Endothelial cell (in vitro differentiated cells): ENCODE results near the gene C5. TPM values are rescaled to one million over a fixed set of nuclear protein-coding genes. Genes with fewer than 3 reads are reported as not detected.

ENCODE experiments used
- DNase-seq: peaks from one replicate; pipeline ENCODE4 v3.0.0; 2021; ENCODE audit warnings: low spot score
- H3K27ac Mint-ChIP-seq: one replicate; pipeline ENCODE4 v1.8.0; 2021; ENCODE audit warnings: mixed read lengths, inconsistent platforms; ENCODE audit not compliant: unreplicated experiment
- H3K27me3 Mint-ChIP-seq: one replicate; pipeline ENCODE4 v1.8.0; 2021; ENCODE audit warnings: mild to moderate bottlenecking, moderate library complexity, mixed read lengths, inconsistent platforms; ENCODE audit not compliant: unreplicated experiment
- H3K36me3 Mint-ChIP-seq: one replicate; pipeline ENCODE4 v1.8.0; 2021; ENCODE audit warnings: mild to moderate bottlenecking, low read depth, mixed read lengths, inconsistent platforms; ENCODE audit not compliant: unreplicated experiment
- H3K4me1 Mint-ChIP-seq: one replicate; pipeline ENCODE4 v1.8.0; 2021; ENCODE audit warnings: mild to moderate bottlenecking, mixed read lengths, inconsistent platforms; ENCODE audit not compliant: unreplicated experiment
- H3K4me3 Mint-ChIP-seq: one replicate; pipeline ENCODE4 v1.8.0; 2021; ENCODE audit warnings: mild to moderate bottlenecking, mixed read lengths, inconsistent platforms; ENCODE audit not compliant: unreplicated experiment
- H3K9me3 Mint-ChIP-seq: one replicate; pipeline ENCODE4 v1.8.0; 2021; ENCODE audit warnings: mixed read lengths, inconsistent platforms; ENCODE audit not compliant: unreplicated experiment
- total RNA-seq: library from RNA; stranded (reverse); fragmentation: NEBNext Ultra II Directional; extraction: Animal tissue kit (Norgen Biotek cat#: 25700); gene quantifications from one replicate; pipeline ENCODE4 v1.2.1, GENCODE V29; 2021; ENCODE audit not compliant: unreplicated experiment
- TF ChIP-seq, protein P1 (sequence below): fragments of 200-600 bp; sonication (generic); IDR thresholded peaks from one replicate; pipeline ENCODE4 v1.5.0; 2021; ENCODE audit warnings: antibody characterized with exemption; ENCODE audit not compliant: unreplicated experiment

Gene C5
- total RNA-seq, 1 donor from 2014 or later: 0.41 TPM

DNA sequence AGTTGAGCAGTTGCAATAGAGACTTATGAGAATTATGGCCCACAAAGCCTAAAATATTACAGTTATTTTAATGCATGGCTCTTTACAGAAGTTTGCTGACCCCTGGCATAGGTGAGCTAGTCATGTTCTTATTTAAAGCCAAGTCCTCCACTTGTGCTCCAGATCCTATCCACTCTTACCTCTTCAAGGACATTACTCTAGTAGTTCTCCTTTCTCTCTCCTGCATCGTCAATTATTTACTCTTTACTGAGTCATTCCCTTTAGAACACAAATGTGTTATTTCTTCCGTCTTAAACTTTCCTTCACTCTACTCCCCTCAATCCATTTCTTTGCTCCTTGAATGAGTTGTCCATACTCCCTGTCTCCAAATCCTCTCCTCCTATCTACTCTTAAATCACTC, 102.9 kb downstream of the C5 start:
- no peaks in the 10 kb centered on the region for H3K36me3 Mint-ChIP-seq
- H3K27me3 Mint-ChIP-seq: no peaks in the 10 kb centered on the region
- H3K4me3 Mint-ChIP-seq: no peak overlapping the region
- no peak overlapping the region for H3K27ac Mint-ChIP-seq
- peaks cover 19% of the 10 kb centered on the region for H3K4me1 Mint-ChIP-seq
- DNase-seq: no peak
- TF ChIP-seq, protein P1, sequence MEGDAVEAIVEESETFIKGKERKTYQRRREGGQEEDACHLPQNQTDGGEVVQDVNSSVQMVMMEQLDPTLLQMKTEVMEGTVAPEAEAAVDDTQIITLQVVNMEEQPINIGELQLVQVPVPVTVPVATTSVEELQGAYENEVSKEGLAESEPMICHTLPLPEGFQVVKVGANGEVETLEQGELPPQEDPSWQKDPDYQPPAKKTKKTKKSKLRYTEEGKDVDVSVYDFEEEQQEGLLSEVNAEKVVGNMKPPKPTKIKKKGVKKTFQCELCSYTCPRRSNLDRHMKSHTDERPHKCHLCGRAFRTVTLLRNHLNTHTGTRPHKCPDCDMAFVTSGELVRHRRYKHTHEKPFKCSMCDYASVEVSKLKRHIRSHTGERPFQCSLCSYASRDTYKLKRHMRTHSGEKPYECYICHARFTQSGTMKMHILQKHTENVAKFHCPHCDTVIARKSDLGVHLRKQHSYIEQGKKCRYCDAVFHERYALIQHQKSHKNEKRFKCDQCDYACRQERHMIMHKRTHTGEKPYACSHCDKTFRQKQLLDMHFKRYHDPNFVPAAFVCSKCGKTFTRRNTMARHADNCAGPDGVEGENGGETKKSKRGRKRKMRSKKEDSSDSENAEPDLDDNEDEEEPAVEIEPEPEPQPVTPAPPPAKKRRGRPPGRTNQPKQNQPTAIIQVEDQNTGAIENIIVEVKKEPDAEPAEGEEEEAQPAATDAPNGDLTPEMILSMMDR: no peak
- no peaks in the 10 kb centered on the region for H3K9me3 Mint-ChIP-seq

DNA sequence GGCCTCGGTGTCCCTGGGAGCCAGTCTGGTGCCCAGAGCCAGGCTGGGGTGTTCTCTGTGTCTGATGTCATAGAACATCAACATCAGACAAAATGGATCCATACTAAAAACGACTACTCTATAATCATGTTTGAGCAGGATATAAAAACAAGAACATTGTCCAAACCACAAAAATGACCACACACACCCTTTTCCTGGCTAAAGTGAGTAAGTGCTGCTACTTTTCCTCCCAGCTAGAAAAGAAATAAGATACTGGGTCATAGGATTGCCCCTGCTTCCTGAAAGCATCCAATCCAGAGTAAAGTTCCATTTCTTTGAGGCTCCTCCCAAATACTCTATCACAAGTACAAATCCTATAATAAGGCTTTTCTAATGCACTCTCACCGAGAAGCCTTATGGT, 103.8 kb downstream of the C5 start:
- DNase-seq: no peak
- Mint-ChIP-seq H3K27ac (no peak overlapping the region), H3K27me3 (no peaks in the 10 kb centered on the region)

DNA sequence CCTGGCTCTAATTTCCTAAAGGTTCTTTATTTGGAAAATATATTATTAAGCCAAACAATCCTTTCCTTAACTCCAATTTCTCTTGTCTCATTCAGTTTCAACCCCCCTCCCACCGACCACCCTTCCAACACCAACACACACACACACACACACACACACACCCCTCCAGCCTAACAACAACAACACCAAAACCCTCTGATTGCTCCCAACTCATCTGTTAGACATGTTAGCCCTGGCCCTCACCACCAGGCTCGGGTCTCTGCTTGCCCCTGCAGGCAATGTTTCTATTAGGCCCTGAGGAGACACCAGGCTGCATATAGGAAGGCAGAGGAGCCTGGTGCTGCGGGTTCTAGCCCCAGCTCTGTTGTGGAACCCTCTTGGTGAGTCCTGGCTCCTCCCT, 105.1 kb downstream of the C5 start:
- no peak for DNase-seq
- no peak overlapping the region for H3K27ac Mint-ChIP-seq
- H3K36me3 Mint-ChIP-seq: no peaks in the 10 kb centered on the region
- TF ChIP-seq, protein P1: no peak
- peaks cover 9% of the 10 kb centered on the region for H3K4me1 Mint-ChIP-seq
- no peaks in the 10 kb centered on the region for H3K9me3 Mint-ChIP-seq
- no peaks in the 10 kb centered on the region for H3K27me3 Mint-ChIP-seq
- no peak overlapping the region for H3K4me3 Mint-ChIP-seq

More for the DNA sequence above, 103.8 kb downstream of the C5 start:
- TF ChIP-seq, protein P1: no peak
- Mint-ChIP-seq H3K36me3 (no peaks in the 10 kb centered on the region), H3K9me3 (no peaks in the 10 kb centered on the region), H3K4me1 (peaks cover 16% of the 10 kb centered on the region), H3K4me3 (no peak overlapping the region)

DNA sequence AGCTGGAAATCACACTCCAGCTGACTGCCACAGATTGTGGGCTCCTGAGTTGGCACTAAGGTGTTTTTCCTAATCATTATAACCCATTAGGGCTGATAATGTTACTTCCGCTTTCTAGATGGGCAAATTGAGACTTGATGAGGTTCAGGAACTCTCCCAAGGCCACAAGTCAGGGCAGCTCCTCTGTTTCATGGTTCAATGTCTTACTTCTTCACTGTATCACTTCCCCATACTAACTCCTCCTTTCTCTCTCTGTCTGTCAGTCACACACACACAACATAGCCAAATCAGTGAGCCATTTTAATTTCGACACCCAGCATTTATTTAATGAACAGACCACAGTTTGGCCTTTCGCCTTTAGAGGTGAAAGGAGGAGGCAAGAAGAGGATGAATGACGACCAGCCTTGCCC, 105.6 kb downstream of the C5 start:
- Mint-ChIP-seq H3K36me3 (no peaks in the 10 kb centered on the region), H3K27ac (no peak overlapping the region), H3K4me1 (peaks cover 9% of the 10 kb centered on the region), H3K27me3 (no peaks in the 10 kb centered on the region), H3K4me3 (no peak overlapping the region), H3K9me3 (no peaks in the 10 kb centered on the region)
- TF ChIP-seq, protein P1: no peak
- no peak for DNase-seq

DNA sequence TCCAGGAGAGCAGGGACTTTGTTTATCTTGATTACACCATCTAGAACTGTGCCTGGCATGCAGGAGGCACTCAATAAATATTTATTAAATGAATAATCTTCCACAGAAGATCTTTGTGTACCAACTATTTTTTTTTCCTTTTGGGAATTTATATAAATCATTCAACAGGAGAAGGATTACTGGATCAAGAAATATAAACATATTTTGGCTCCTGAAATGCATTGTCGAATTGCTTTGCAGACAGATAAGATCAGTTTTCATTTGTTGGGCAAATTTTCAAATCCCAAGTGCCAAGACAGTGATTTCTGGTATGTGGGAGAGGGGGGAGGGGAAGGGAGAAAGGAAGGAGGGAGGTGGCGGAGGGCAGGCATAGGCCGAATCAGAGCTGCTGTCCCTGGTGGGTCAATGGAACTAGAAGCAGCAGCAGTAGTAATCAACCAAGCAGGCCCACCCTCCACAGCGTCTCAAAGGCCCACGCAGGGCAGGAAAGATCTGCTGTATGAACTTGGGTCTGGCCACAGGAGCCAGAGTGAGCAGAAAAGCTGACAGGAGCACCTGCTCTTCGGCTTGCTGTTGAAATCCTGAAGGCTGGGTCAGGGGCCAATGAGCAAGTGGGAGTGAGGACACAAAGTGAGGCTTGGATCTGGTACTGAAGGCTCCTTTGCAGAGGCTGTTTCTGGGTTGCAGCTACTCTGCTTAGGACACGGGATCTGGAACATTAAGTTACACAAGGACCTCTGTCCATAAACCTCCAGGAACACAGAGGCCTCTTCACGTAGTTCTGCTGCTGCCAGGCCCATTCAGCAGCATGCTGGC, 107.7 kb downstream of the C5 start:
- H3K4me3 Mint-ChIP-seq: no peak overlapping the region
- no peak for DNase-seq
- H3K36me3 Mint-ChIP-seq: no peaks in the 10 kb centered on the region
- TF ChIP-seq, protein P1: no peak
- no peaks in the 10 kb centered on the region for H3K9me3 Mint-ChIP-seq
- H3K27ac Mint-ChIP-seq: no peak overlapping the region
- H3K4me1 Mint-ChIP-seq: peaks cover 9% of the 10 kb centered on the region
- no peaks in the 10 kb centered on the region for H3K27me3 Mint-ChIP-seq
